HUDEP-2 (cell line): ENCODE data around the gene RTP3.
"Not testable (repeated sequence)": the region's sequence is repeated elsewhere in the genome, so short reads cannot be mapped to it uniquely, and the experiment has no call there.

ENCODE experiments used
- DNase-seq, 76 experiments: peaks; one replicate each; lab custom pipeline; 2025; ENCODE audit not compliant: unreplicated experiment in 76 of 76; lab: John Stamatoyannopoulos, UW

The RTP3 gene

GRCh38 chr3:46489875-46490274 lies 7.9 kb upstream of the RTP3 start:
- DNase-seq = no peak

DNA sequence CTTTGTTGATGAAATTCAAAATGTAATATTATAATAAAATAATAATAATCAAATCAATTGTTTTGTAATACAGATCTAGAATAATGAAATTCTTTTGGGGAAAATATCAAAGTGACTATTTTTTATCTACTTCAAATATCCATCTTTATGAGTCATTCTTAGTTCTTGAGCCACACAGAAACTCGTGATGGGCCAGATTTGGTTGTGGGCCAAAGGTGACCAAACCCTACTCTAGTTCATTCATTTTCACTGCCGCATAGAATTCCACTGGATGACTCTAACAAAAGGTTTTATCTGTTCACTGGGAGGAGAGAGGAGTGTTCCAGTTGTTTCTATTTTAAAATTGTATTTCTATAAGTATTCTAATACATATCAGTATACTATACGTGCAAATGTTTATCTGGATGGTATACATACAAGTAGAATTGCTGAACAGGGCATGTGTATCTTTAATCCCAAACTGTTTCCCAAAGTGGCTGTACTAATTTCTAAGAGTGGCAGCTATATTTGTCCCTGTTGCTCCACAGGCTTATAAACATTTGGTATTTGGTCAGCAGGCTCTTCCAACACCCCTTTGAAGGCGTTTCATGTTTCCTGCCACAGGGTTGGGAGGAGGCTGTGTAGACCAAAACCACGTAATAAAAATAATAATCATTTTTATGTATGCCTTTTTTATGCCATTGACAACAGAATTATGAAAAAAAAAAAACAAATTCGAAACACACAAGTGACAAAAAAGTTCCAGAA lies 7.3 kb upstream of the RTP3 start:
- DNase-seq = peak in 6 of 76 experiments; percentile 6 to 28 (median 14)

GRCh38 chr3:46491089-46492070 lies 6.4 kb upstream of the RTP3 start:
- DNase-seq = no peak

DNA sequence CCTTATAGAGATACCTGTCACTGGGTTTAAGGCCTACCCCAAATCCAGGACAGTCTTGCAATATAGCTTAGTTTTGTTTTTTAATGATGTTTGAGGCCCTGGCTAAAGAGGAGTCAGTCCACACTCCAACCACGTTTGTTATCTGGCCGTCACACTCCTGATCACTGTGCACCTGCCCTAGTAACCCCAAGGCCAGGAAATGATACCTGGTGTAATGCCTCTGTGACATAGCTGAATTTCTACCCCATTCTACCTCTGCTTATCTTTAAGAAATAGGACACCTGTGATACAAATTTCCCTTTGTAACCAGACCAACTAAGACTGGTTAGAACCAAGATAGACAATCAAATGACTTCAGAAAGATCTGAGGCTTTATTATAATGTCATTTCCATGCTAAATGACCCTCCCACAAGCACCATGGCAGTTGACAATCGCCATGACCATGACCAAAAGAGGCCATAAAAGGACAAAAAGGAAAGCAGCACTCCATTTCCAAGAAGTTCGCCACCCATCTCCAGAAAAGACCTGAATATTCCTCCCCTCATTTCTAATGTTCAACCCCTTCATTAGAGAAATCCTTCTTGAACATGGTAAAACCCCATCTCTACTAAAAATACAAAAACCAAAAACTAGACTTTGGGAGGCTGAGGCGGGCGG lies 4.8 kb upstream of the RTP3 start:
- no peak for DNase-seq

GRCh38 chr3:46494491-46494890 lies 3.3 kb upstream of the RTP3 start:
- not testable (repeated sequence) for DNase-seq

- DNase-seq = peak in 1 of 76 experiments; percentile 3
Measured at GRCh38 chr3:46495901-46496456, 1.8 kb upstream of the RTP3 start.

- peak in 46 of 76 experiments; percentile 2 to 57 (median 29) for DNase-seq
Measured at GRCh38 chr3:46496746-46497555, 825 bp upstream of the RTP3 start.

DNA sequence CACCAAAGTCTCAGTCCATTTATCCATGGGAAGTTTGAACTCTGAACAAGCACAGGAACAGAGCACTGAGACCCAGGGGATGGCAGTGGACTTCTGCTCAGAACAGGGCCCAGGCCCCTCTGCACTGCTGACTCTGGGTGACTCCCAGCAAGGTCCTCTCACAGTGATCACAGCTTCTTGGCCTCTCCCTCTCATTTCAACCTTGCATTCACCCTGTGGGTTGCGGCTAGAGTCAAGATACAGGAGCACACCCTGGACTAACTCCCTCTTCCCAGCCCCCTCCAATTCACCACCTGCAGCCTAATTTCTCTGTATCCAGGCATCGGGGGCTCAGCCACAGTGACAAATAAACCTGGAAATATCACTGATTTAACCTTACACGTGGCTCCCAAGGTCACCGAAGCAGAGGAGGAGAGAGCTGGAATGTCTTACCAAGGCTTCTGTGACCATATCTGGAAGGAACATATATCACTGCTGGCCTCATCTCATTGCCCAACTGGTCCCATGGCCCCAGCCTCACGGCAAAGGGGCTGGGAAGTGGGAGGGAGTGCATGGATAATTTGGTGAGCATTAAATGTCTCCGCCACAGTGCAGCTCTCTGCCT lies 1.2 kb downstream of the RTP3 start:
- DNase-seq = peak in 1 of 76 experiments; percentile 9

- DNase-seq = no peak
Measured at GRCh38 chr3:46500656-46501635, 3.2 kb downstream of the RTP3 start.

DNA sequence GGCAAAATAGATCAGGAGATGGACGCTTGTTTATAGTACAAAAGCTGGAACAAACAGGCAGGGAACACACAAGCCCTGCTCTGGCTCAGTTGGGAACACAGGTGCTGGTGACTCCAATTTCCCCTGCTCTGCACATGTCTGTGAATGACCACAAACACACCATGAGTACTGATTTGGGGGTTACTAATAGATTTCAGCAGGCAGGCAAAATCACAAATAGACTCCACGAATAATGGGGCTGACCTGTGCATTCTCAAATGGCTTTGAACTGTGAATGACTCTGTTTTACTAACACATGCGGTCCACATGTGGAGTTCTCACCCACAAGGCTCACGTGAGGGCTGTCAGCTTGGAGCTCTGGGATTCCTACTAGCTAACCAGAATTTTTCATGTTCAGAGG lies 3.9 kb downstream of the RTP3 start:
- DNase-seq = no peak

GRCh38 chr3:46503200-46503874 lies 5.6 kb downstream of the RTP3 start:
- DNase-seq = peak in 2 of 76 experiments; percentile 48 to 65

GRCh38 chr3:46504789-46505188 lies 7.0 kb downstream of the RTP3 start:
- DNase-seq = peak in 36 of 76 experiments; percentile 4 to 61 (median 26)

DNA sequence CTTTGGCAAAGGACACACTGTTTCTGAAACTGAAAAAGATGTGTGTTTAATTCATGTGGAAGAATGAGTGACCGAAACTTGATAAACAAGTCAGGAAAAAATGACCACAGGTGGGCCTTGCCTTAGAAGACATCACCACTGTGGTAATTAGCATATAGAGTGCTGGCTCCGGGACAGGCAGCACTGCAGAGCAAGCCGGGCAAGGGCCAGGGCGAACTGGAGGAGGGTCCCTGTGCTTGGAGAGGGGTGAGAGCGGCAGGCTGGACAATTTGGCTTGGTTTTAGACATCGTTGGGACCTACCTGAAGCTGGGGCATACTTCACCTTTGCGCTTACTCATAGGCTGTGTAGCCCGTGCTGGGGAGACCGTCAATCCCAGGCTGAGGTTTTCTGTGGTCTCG lies 8.2 kb downstream of the RTP3 start:
- DNase-seq = no peak

- no peak for DNase-seq
Measured at GRCh38 chr3:46506526-46506925, 8.8 kb downstream of the RTP3 start.

DNA sequence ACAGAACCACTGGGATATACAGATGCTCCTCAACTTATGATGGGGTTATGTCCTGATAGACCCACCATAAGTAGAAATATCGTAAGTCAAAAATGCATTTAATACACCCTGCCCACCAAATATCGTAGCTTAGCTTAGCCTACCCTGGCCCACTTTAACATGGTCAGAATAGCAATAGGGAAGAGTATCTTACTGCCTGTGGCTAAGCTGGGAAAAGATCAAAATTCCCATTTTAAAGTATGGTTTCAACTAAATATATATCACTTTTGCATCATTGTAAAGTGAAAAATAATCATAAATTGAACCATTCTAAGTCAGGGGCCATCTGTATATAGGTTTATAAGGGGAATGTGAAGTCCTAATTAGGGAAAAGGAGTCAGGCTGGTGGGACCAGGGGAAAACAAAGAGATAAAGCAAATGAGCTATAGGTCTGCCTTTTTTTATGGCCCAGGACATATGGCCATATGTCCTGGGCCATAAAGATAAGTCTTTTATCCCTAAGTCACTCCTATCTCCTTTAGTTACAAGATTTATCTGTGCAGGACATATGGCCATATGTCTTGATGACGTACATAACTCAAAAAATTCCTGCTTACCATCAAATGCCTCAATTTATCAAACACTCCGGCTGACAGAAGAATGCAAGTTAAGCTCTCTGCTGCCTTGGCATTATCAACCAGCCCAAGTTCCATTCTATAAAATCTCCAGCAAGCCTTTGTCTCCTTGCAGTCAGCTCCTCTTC lies 11.2 kb downstream of the RTP3 start:
- peak in 44 of 76 experiments; percentile 6 to 89 (median 63) for DNase-seq

GRCh38 chr3:46509661-46510187 lies 11.9 kb downstream of the RTP3 start:
- peak in 5 of 76 experiments; percentile 14 to 52 (median 28) for DNase-seq
